ENCODE measurements around the gene ZNF688. TPM values are rescaled to one million over a fixed set of nuclear protein-coding genes. Genes with fewer than 3 reads are reported as not detected.
"Not testable (repeated sequence)": the region's sequence is repeated elsewhere in the genome, so short reads cannot be mapped to it uniquely, and the experiment has no call there.

The ZNF688 gene
- total RNA-seq, 1 experiment from 2014 or later: 4.2 TPM

DNA sequence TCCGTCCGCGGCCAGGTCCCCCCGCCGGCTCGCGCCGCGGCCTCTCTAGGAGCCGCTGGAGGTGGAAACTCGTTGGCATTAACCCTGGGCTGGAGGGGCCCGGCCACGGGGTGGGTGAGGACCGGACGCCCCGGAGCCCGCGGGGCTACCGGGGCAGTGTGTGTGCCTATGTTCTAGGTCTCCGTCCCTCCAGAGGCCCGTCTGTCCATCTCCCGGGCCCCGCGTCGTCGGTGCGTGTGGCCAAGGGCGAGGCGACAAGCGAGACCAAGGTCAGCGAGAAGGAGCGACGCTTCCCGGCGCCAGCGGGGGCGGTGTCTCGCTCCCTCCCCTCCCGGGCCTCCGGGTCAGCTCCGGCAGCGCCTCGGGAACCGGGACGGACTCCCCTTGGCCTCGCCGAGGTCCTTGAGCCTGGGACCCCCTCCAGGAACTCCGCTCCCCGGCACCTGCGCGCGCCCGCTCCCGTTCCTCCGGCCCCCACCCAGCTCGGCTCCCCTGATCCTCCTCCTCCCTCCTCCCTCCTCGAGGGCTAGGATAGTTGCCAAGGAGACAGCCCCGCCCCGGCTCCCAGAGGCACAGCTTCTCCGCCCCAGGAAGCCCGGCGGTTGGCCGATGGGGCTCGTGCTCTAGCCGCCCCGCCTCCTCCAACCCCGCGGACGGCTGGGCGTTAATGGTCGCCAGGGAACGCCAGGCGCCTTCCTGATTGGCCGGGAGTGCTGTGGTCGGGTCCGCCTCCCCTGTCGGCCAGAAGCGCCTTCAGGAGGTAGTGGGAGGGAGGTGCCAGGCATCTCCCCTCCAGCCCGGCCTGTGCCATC is 44.5 kb downstream of the ZNF688 start:
- peaks cover 7% of the 10 kb centered on the region; the same call in 1 of the 2 replicates for H3K36me3 ChIP-seq
- no peaks in the 10 kb centered on the region for H3K9me3 ChIP-seq (replicated peaks)
- H3K27ac ChIP-seq: peak overlapping the region; percentile 93
- peak overlapping the region; percentile 92 for H3K4me3 ChIP-seq
- H3K27me3 ChIP-seq: no peaks in the 10 kb centered on the region
- peaks cover 4% of the 10 kb centered on the region; the same call in 1 of the 2 replicates for H3K4me1 ChIP-seq
- DNase-seq: peak; percentile 99

DNA sequence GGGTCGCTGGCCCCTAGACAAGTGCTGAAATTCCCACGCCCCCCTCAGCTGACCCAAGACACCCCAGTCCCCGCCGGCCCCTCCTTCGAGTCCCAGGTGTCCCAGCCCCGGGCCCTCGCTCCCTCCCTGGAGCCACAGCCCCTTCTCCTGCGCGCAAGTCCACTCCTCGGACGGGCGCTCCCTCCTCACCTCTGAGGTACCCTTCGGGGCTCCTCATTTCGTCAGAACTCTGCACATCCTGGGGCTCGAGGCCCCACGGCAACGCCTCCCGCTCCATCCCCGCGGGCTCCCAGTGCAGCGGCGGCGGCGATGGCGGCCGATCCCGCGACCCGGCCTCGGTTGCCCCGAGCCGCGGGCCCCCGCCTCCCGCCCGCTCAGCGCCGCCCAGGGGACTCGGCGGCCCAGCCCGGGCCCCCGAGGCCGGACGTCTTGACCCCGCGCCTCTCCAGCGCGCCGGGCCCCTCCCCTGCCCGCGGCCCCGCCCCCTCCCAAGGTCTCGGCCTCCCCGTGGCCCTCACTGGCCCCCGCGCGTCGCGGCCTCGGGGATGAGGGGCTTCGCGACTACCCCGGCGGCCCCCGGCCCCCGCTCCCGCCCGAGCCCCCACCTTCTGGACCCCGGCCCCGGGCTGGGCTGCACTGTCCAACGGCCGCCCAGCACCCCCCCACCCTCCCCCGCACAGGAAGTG is 45.2 kb downstream of the ZNF688 start, which contains the start of gene ZNF768:
TSS of gene ZNF768 (minus strand) at position 430 of the 686 bp plus-strand sequence. CDS start at position 277, 153 bp downstream.
- peaks cover 4% of the 10 kb centered on the region; the same call in 1 of the 2 replicates for H3K4me1 ChIP-seq
- H3K36me3 ChIP-seq: peaks cover 7% of the 10 kb centered on the region; the same call in 1 of the 2 replicates
- peak within 1 kb of the TSS; percentile 92 for H3K4me3 ChIP-seq
- DNase-seq: peak; percentile 50 to 56
- peak within 1 kb of the TSS; percentile 93 for H3K27ac ChIP-seq
- H3K27me3 ChIP-seq: no peaks in the 10 kb centered on the region
- H3K9me3 ChIP-seq (replicated peaks): no peaks in the 10 kb centered on the region

DNA sequence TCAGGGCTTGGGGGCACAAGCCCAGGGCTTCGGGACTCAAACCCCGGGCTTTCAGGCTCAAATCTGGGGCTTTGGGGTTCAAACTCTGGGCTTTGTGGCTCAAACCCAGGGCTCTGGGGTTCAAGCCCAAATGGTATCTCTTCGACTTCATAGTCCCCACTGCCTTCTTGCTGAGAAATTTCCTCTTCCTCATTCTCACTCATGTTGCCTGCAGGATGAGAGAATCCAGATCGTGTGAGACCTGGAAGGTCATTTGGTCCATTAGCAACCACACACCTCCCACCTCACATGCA is 45.7 kb downstream of the ZNF688 start:
- peak overlapping the region; percentile 23; the same call in 1 of the 2 replicates for H3K27ac ChIP-seq
- H3K27me3 ChIP-seq: no peaks in the 10 kb centered on the region
- H3K4me3 ChIP-seq: peak overlapping the region; percentile 92
- H3K9me3 ChIP-seq (replicated peaks): no peaks in the 10 kb centered on the region
- peaks cover 4% of the 10 kb centered on the region; the same call in 1 of the 2 replicates for H3K4me1 ChIP-seq
- DNase-seq: no peak
- H3K36me3 ChIP-seq: peaks cover 7% of the 10 kb centered on the region; the same call in 1 of the 2 replicates

DNA sequence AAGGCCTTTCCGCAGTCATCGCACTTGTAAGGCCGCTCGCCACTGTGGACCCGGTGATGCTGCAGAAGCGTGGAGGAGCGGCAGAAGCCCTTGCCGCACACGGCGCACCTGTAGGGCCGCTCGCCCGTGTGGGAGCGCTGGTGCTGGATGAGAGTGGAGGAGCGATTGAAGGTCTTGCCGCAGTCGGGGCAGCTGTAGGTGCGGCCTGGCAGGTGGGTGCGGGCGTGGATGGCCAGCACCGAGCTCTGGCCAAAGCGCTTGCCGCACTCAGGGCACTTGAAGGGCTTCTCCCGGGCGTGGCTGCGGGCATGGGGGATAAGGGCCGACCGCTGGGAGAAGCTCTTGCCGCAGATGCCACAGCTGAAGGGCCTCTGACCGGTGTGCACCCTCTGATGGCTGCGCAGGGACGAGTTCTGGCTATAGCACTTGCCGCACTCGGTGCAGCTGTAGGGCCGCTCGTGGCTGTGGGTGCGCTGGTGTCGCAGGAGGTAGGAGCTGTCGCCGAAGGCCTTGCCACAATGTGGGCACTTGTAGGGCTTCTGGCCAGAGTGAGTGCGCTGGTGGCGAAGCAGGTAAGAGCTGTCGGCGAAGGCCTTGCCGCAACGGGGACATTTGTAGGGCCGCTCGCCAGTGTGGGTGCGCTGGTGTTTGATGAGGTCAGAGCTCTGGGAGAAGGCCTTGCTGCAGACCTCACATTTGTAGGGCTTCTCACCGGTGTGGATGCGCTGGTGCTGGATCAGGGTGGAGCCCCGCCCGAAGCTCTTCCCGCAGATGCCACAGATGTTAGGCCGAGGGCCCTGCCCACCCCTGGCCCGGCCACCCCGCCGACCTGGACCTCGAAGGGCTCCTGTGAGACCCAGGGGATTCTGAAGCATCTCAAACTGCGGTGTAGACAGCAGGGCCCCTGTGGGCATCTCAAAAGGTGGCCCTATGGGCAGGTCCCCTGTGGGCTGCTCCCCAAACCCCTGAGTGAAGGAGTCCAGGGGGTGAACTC is 46.6 kb downstream of the ZNF688 start:
- Histone ChIP-seq H3K9me3 (replicated peaks) (no peaks in the 10 kb centered on the region), H3K27me3 (no peaks in the 10 kb centered on the region)
- no peak for DNase-seq

DNA sequence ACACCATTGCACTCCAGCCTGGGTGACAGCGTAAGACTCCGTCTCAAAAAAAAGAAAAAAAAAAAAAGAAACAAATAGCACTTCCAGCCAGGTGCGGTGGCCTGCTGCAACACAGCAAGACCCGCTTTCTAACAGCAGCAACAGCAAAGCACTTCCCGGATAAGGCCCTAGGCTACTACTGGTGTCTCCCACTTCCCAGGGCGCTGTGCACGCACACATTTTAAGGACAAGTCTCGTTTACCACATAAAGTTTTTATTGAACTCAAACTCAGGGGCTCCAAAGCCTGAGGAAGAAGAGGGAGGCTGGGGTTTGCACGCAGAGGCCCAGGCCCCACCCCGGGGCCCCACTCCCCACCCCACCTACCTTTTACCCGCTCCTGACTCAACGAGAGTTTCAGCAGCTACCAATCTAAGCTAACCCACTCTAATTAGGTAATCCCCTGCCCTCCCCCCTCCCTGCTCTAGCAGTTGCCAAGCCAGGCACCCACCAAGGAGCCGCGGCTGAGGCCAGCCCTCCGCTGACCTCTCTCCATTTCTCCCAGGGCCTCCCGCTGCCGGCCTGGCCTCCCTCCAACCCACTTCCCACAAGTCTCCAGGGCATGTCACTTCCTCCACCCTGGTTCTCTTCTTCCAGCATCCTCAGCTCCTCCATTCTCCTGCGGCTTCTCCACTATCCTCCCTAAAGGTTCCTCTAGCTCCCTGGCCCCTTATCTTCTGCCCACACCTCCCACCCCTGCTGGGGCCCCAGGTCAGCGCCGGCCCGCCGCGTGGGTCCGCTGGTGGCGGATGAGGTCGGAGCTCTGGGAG is 47.5 kb downstream of the ZNF688 start:
- no peak overlapping the region for H3K4me3 ChIP-seq
- no peaks in the 10 kb centered on the region for H3K9me3 ChIP-seq (replicated peaks)
- DNase-seq: no peak
- H3K36me3 ChIP-seq: peaks cover 7% of the 10 kb centered on the region; the same call in 1 of the 2 replicates
- H3K27me3 ChIP-seq: no peaks in the 10 kb centered on the region
- H3K27ac ChIP-seq: no peak overlapping the region
- peaks cover 4% of the 10 kb centered on the region; the same call in 1 of the 2 replicates for H3K4me1 ChIP-seq

More for the DNA sequence above, 46.6 kb downstream of the ZNF688 start:
- H3K27ac ChIP-seq: no peak overlapping the region
- peaks cover 4% of the 10 kb centered on the region; the same call in 1 of the 2 replicates for H3K4me1 ChIP-seq
- peaks cover 7% of the 10 kb centered on the region; the same call in 1 of the 2 replicates for H3K36me3 ChIP-seq
- H3K4me3 ChIP-seq: no peak overlapping the region

DNA sequence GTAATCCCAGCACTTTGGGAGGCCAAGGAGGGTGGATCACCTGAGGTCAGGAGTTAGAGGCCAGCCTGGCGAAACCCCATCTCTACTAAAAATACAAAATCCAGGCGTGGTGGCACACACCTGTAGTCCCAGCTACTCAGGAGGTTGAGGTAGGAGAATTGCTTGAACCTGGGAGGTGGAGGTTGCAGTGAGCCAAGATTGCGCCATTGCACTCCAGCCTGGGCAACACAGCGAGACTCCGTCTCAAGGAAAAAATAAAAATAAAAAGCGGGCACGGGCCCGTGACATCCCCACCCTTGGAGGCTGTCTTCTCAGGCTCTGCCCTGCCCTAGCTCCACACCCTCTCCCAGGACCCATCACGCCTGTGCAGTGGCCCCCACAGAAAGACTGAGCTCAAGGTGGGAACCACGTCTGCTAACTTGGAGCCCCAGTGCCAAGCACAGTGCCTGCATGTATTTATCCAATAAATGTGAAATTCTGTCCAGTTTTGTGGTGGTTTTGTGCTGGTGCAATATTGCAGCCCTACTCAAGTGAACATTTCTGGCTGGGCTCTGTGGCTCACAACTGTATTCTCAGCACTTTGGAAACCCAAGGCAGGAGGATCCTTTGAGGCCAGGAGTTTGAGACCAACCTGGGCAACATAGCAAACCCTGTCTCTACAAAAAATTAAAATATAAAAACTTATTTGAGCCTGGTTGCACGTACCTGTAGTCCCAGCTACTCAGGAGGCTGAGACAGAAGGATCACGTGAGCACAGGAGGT is 48.6 kb downstream of the ZNF688 start:
- not testable (repeated sequence) for H3K36me3 ChIP-seq; DNase-seq; H3K4me1 ChIP-seq; H3K9me3 ChIP-seq (replicated peaks); H3K27ac ChIP-seq; H3K4me3 ChIP-seq; H3K27me3 ChIP-seq

DNA sequence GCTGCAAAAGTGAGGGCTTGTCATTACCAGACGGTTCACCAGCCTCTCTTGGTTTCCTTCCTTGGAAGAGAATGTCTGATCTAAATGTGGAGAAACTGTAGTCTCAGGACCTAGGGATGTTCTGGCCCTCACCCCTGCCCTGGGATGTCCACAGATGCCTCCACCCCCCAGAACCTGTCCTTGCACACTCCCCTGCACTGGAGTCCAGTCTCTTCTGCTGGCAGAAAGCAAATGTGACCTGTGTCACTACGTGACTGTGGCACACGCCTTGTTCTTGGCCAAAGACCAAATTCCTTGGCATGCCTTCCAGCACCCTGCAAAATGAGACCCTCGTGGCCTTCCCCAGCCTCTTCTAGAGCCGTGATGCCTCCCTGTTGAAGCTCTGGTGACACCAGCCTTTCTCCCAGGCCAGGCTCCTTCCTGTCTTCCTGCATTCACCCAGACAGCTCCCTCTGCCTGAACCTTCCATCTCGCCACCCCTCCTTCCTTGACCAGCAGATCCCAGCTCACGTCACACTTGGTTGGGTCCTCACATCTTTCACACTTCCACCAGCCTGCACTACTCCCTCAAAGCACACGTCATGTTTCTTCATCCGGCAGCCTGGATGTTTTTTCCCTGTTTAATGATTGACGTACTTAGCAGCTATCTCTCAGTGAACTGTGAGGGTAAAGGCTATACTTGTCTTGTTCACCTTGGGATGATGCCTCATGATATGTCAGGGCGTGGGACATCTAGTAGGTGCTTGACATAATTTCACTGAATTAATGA is 49.5 kb downstream of the ZNF688 start:
- no peaks in the 10 kb centered on the region for H3K9me3 ChIP-seq (replicated peaks)
- no peak overlapping the region for H3K27ac ChIP-seq
- no peak overlapping the region for H3K4me3 ChIP-seq
- no peaks in the 10 kb centered on the region for H3K4me1 ChIP-seq
- peaks cover 7% of the 10 kb centered on the region; the same call in 1 of the 2 replicates for H3K36me3 ChIP-seq
- H3K27me3 ChIP-seq: no peaks in the 10 kb centered on the region; the same call in 1 of the 2 replicates
- DNase-seq: no peak

DNA sequence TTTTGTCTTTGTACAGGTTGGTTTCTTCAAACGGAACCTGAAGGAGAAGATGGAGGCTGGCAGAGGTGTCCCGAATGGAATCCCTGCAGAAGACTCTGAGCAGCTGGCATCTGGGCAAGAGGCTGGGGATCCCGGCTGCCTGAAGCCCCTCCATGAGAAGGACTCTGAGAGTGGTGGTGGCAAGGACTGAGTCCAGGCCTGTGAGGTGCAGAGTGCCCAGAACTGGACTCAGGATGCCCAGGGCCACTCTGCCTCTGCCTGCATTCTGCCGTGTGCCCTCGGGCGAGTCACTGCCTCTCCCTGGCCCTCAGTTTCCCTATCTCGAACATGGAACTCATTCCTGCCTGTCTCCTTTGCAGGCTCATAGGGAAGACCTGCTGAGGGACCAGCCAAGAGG is 50.0 kb downstream of the ZNF688 start:
- Histone ChIP-seq H3K27me3 (no peaks in the 10 kb centered on the region; the same call in 1 of the 2 replicates), H3K4me1 (no peaks in the 10 kb centered on the region), H3K9me3 (replicated peaks) (no peaks in the 10 kb centered on the region), H3K27ac (no peak overlapping the region), H3K4me3 (no peak overlapping the region), H3K36me3 (peaks cover 7% of the 10 kb centered on the region; the same call in 1 of the 2 replicates)
- DNase-seq: no peak

Other genes starting within 250 kb of the ZNF688 start
- 52.2 and 52.3 TPM in 2 replicates for gene CD2BP2, start 216.4 kb downstream of the ZNF688 start, total RNA-seq (2014; rRNA removed; shearing (Covaris generic))
- 33.7 and 36.0 TPM in 2 replicates for gene TBC1D10B, start 201.2 kb downstream of the ZNF688 start, total RNA-seq (2014; rRNA removed; shearing (Covaris generic))
- gene MYL11, start 196.9 kb downstream of the ZNF688 start, total RNA-seq (2014; rRNA removed; shearing (Covaris generic)): 10.8 and 13.1 TPM in 2 replicates
- 0.23 and 0.45 TPM in 2 replicates for gene SEPTIN1, start 189.2 kb downstream of the ZNF688 start, total RNA-seq (2014; rRNA removed; shearing (Covaris generic))
- 9.3 and 10.1 TPM in 2 replicates for gene ZNF48, start 176.3 kb downstream of the ZNF688 start, total RNA-seq (2014; rRNA removed; shearing (Covaris generic))
- gene ZNF771, start 164.1 kb downstream of the ZNF688 start, total RNA-seq (2014; rRNA removed; shearing (Covaris generic)): 10.4 and 14.0 TPM in 2 replicates
- gene DCTPP1, start 141.7 kb downstream of the ZNF688 start, total RNA-seq (2014; rRNA removed; shearing (Covaris generic)): 80.0 and 88.5 TPM in 2 replicates
- gene SEPHS2, start 125.8 kb downstream of the ZNF688 start, total RNA-seq (2014; rRNA removed; shearing (Covaris generic)): 18.2 and 22.9 TPM in 2 replicates
- gene ITGAL, start 99.0 kb downstream of the ZNF688 start, total RNA-seq (2014; rRNA removed; shearing (Covaris generic)): not detected in 2 replicates
- gene ZNF768, start 45.1 kb downstream of the ZNF688 start, total RNA-seq (2014; rRNA removed; shearing (Covaris generic)): 59.7 and 62.5 TPM in 2 replicates
- 11.2 and 12.0 TPM in 2 replicates for gene ZNF747, start 36.9 kb downstream of the ZNF688 start, total RNA-seq (2014; rRNA removed; shearing (Covaris generic))
- 10.7 and 11.3 TPM in 2 replicates for gene ZNF764, start 13.3 kb downstream of the ZNF688 start, total RNA-seq (2014; rRNA removed; shearing (Covaris generic))
- 13.1 and 18.2 TPM in 2 replicates for gene ZNF785, start 14.0 kb upstream of the ZNF688 start, total RNA-seq (2014; rRNA removed; shearing (Covaris generic))
- gene ZNF689, start 38.7 kb upstream of the ZNF688 start, total RNA-seq (2014; rRNA removed; shearing (Covaris generic)): 15.6 and 16.4 TPM in 2 replicates
- 10.5 and 12.7 TPM in 2 replicates for gene PRR14, start 79.2 kb upstream of the ZNF688 start, total RNA-seq (2014; rRNA removed; shearing (Covaris generic))
- 17.6 and 21.1 TPM in 2 replicates for gene FBRS, start 86.7 kb upstream of the ZNF688 start, total RNA-seq (2014; rRNA removed; shearing (Covaris generic))
- 19.3 and 22.0 TPM in 2 replicates for gene SRCAP, start 127.5 kb upstream of the ZNF688 start, total RNA-seq (2014; rRNA removed; shearing (Covaris generic))
- gene PHKG2, start 176.7 kb upstream of the ZNF688 start, total RNA-seq (2014; rRNA removed; shearing (Covaris generic)): 26.3 and 26.4 TPM in 2 replicates
- 4.1 and 4.2 TPM in 2 replicates for gene CFAP119, start 190.3 kb upstream of the ZNF688 start, total RNA-seq (2014; rRNA removed; shearing (Covaris generic))
- 120 and 124 TPM in 2 replicates for gene RNF40, start 190.6 kb upstream of the ZNF688 start, total RNA-seq (2014; rRNA removed; shearing (Covaris generic))
- gene ZNF629, start 215.5 kb upstream of the ZNF688 start, total RNA-seq (2014; rRNA removed; shearing (Covaris generic)): 28.6 and 29.8 TPM in 2 replicates

All from SJCRH30 (cell line).